HG03097 (cell line): ENCODE data around the gene SH3GL2.

ENCODE experiments used
- ATAC-seq: cut with Tn5 transposase; IDR thresholded peaks from one replicate; pipeline ENCODE4 v1.9.1; 2021; ENCODE audit not compliant: unreplicated experiment, low FRiP score

The SH3GL2 gene

DNA sequence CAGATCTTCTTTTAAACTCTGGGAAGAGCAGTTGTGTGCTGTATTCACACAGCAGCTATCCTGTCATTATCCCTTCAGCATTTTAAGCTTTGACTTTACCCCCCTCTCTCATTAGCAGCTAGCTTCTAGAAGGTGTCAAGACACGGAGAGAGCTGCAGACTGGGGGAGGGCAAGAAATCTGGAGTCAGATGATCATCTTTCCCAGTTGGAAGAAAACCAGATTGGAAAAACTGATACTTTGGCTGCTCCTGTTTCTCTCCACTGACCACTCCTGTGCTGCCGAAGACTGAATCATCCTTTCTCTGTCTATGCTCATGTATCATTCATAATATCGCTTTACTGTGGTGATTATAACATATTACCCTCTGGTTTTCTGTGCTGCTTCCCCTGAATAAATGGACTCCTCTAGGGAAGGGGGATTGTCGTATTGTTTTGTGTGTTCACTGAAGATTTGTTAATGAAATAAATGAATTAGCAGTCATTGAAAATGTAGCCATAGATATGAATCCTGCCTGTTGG is 75.1 kb downstream of the SH3GL2 start:
- no peak for ATAC-seq

DNA sequence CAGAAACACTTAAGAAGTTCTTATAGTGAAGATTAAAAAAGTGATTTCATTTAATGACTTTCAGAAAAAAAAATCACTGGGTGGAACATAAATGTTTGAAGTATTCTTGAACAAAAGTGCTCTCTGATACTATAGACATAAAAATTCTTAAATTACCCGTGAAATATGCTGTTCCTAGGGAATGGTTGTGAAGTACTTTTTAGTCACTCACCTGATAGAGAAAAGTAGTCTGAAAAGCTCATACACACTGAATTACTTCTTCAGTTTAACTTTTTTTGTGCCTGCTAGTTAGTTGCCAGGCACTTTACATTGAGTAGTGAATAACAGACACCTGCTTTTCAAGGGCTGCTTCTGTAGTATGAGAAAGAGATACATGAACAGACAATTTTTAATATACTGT is 78.0 kb downstream of the SH3GL2 start:
- no peak for ATAC-seq

DNA sequence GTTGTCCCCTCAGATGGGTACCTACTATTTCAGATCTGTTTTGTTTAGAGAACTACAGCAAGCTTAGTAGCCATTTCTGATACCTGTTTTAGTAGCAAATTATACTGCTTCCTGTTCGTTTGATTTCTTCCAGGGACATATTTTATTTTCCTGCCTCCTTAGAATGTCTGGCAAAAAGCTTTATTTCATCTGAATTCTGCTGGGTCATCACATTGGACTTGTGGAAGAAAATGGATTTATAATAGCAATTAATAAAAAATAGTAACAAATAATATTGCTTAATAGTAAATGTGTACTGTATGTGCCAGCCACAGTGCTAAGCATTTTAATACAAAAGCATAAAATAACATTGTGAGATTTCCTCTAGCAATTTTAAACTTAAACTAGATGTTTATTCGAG is 79.4 kb downstream of the SH3GL2 start:
- ATAC-seq = no peak

DNA sequence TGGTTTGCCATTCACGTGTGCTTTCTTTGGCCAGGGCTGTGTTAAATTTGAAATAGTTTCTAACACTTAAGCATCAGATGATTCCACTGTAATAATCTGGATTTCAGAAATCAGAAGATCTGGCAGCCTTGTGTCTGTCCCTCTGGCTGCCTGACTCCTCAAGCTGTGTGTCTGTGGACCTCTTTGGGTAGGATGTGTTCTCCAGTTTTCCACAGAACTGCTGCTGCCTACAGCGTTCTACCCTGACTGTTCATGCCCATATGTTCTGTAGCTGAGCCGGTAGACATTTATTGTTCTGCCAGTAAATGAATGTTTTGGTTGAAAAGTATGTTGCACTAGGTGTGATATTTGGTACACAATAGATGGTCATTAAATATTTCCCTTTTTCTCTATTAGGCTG is 81.3 kb downstream of the SH3GL2 start:
- ATAC-seq = no peak

DNA sequence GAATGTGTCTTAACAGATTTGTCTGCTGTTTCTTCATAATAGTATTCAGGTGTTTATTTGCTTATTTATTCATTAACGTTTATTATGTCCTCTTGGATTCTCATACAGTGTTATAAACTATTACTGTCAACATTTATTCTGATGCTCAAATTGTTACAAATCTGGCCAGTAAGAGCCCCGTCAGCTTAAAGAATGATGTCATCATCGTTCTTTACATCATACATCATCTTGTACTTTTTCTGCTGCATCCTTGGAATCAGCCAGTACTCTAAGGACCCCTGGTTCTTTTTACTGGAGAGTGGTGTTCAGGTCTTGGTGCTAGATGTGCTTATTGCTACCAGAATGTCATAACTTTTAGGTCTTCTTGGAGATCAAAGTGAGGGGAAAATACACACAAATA is 86.6 kb downstream of the SH3GL2 start:
- ATAC-seq = no peak

DNA sequence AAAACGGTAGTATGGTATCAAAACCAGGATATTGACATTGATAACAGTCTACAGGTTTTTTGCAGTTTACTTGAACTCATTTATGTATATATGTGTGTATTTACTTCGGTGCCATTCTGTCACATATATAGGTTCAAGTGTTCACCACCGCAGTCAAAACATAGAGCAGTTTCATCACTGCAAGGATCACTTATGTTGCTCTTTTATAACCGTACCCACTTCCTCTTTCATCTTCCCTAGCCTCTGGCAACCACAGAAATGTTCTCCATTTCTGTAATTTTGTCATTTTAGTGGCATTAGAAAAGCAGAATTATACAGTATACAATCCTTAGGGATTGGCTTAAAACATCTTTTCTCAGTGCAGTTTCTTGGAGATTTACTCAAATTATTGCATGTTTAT is 90.3 kb downstream of the SH3GL2 start:
- ATAC-seq = no peak

DNA sequence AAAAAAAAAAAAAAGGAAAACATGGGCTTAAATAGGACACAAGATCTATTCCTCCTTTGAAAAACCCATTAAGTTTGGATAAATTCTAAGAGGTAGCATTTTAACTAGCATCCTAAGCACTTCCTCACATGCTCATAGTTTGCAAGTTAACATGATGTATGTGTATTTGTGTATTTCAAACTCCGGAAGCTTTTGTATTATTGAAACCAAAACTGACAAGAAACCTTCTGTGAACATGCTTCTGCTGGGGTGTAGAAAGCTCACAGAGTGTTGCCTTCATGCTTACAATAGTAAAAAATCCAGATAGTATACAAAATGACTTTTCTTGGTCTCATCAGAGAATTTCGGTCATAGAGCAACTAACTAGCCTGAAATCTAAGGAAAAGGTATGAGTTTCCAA is 103.8 kb downstream of the SH3GL2 start:
- no peak for ATAC-seq

DNA sequence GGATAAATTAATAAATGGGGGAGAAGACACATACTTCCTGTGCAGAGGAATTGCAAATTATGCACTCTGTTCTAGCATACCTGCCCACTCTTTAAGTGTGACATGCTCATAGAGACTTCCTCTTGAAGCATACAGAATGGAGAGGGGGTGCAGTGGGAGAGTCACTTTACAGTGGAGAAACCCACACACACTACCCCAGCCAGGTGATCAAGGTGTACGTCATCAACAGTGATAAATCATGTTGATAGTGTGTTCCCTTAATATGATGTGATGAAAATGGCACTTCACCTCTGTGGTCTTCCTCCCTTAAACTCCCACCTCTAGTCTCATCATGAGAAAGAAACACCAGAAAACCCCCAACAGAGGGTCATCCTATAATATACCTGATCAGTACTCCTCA is 110.0 kb downstream of the SH3GL2 start:
- no peak for ATAC-seq

DNA sequence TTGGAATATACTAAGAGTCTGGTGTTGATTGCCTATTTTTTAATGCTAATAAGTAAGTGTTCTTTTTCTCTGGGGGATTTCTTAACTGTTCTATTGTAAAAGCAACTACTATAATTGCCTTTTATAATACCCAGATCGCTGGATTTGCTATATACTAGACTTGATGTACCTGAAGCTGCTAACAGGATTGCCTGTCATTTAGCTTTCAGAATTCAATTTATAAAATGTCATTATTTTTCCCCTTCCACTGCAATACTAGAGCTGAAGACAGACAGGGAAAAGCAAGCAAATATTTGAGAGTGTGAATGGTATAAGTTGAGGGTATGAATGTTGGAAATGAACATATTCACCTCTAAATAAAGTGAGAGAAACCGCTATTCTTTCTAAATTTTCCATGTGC is 115.5 kb downstream of the SH3GL2 start:
- no peak for ATAC-seq

DNA sequence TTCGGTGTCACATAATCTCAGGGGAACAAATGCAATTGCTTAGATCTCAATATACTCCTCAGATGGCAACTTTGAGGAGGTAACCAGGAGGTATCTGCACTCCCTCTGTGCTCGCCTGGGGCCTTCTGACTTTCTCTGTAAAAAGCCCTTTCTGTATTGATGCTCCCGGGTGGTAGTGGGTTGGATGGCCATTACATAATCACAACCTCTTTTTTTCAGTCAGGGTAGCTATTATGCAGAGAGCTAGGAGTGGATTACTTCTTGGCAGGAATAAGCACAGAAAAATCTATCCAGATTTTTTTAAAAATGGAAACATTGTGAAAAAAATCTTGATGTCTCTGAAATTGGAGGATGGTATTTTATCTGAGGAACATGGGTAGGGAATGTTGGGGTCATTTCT is 116.6 kb downstream of the SH3GL2 start:
- no peak for ATAC-seq

DNA sequence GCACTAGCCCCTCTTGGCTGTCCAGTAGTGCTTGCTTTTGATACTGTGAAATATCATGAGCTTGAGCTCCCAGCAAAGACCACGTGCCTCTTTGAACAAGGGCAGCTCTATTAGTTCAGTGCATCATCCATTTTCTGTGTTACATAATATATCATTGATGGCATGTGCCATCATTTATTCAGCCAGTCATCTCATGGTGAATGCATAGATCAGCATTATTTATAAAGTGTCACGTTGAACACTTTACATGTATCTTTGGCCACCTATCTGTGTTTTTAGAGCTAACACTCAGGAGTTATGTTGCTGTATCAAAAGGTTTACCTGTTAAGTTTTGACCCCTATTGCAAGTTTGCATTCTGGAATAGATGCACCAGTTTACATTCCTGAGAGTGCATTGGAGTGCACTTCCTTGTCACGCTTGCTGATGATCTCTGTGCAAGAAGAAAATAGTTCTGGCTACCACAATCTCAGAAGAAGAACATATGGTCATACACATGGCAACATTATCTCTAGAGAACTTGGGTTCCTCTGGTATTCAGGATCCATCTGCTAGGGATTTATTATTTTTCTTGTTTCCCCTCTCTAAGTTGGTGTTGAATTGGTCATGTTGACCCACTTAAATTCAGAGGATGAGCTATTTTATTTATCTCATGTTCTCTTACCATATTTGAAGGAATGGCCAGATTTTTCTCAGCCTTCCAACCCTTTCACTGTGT is 120.9 kb downstream of the SH3GL2 start:
- no peak for ATAC-seq

DNA sequence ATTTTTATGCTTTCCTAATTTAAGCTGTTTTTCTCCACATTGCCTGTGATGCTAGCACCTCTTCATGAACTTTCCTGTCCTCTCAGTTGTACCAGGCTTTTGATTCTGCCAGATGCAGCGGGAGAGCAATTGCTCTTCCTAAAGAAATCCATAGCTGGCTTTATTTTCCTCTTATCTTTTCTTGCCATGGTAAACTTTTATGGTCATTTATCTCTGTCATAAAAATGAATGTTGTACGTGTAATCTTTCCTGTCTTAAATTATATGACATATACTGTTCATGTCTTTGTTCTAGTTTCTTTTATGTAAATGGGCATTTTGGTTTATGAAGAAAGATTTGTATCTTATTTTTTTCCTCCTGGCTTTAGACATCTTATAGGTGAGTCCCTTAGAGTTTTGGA is 127.5 kb downstream of the SH3GL2 start:
- ATAC-seq = no peak

DNA sequence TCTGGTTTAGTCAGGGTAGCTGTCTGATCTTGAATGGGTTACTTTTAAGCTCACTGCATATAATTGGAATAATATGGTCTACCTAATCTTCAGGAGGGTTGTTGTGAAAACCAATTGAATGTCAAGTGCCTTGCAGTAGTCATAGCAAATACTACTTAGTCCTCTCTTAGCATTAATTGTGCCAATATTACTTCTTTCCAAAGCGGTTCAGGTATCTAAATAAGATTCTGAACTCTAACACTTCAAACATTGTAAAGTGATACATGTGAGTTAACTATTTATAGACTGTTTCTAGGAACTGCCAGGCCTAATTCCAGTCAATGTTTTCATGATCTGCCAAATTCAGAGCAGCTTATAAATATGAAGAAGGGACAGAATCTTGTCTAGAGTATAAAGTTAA is 140.2 kb downstream of the SH3GL2 start:
- no peak for ATAC-seq

DNA sequence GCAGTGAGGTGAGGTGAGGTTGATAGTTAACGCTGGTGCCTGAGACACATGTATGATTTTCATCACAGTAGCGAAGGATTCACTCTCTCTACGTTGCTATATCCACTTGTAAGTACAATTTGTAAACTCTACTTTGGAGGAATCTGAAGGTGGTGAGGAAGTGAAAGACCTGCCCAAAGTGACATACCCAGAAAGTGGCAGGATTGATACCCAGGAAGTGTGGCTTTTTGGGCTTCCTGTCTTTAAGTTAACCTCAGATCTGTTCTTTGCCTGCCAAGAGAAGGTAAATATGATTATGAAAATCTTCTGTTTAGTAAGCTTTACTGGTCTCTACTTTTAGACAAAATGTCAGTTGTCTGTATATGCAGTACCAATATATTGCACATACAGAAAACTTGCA is 143.1 kb downstream of the SH3GL2 start:
- ATAC-seq = no peak

DNA sequence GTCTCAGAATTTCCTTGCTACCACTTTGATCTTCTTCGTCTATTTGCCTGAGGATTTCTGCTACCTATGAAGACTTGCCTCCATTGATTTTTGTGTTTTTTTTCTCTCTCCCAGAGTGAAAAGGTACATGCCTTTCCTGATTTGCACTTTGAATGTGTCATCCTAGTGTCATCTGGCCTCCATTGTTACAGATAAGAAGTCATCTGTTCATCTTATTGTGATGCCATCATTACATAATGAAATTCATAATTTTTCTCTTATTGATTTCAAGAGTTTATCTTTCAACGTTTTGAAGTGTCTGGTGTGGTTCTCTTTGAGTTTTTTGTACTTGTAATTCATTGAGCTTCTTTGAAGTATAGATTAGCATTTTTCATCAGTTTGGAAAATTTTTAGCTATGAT is 144.8 kb downstream of the SH3GL2 start:
- no peak for ATAC-seq

DNA sequence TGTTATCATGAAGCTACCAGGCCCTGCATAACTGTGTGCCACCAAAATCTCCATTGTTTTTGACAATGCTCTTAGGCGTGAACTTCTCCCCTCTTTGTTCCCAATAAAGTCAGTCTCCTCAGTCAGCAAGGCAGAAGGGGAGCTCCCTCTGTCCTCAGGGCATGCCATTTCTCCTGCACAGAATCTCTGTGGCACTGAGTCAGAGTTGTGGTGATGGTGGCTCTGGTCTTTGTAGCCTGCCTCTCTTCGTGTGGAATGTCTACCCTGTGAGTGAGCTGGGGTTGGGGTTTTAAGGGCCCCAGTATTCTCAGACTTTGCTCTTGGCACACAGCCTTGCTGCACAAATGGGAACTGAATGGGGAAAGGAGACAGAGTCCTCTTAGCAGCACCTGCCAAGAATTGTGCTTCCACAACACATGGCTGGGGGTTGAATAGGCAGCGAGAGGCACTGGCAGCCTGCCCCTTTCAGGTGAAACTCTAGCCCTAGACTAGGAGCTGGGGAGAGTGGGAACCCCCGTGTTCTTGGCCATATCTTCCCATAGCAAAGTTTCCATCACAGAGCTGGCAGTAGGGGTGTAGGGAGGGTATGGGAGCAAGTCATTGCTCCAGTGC is 146.6 kb downstream of the SH3GL2 start:
- no peak for ATAC-seq

DNA sequence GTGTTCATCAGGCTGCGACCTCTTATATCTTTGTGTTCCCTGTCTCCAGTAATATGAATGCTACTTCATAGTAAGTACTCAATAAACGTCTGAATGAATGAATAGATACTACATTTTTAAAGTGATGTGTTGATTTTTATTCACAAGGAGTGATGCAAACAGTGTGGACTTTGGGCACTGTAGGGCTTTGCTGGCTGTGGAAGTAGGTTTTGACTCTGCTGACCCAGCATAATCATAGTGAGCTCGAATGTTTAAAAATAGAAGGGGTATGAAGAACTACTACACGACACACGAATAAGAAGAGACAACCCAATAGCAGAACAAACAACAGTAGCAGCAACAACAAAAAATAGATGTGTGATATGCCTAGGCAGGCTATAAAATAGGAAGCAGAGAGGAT is 147.4 kb downstream of the SH3GL2 start:
- no peak for ATAC-seq

DNA sequence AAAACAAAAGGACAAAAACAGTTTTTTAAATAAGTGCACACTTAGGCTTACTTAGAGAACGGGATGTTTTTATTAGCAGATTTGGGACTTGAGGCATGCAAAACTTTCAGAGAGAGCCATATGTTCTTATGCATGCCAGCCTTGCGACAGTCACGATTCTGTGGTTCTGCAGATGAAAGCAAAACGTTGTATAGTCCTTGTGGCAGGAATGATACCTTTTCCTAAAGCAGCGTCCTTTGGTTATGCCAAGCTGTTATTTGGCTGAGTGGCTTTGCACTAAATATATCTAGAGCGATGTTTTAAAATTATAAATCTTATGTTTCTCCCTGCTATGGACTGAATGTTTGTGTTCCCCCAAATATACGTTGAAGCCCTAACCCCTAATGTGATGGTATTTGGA is 152.0 kb downstream of the SH3GL2 start:
- ATAC-seq = no peak

DNA sequence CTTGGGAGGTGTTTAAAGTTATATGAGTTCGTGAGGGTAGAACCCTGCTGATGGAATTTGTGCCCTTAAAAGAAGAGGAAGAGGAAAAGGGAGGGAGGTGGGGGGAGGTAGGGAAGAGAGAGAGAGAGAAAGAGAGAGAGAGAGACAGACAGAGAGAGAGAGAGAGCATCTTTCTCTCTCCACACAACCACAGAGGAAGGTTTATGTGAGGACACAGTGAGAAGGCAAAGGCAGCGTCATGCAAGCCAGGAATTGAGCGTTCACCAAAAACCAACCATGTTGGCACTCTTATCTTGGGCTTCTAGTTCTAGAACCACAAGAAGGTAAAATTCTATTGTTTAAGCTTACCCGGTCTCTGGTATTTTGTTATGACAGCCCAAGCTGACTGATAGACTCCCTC is 152.4 kb downstream of the SH3GL2 start:
- ATAC-seq = no peak

DNA sequence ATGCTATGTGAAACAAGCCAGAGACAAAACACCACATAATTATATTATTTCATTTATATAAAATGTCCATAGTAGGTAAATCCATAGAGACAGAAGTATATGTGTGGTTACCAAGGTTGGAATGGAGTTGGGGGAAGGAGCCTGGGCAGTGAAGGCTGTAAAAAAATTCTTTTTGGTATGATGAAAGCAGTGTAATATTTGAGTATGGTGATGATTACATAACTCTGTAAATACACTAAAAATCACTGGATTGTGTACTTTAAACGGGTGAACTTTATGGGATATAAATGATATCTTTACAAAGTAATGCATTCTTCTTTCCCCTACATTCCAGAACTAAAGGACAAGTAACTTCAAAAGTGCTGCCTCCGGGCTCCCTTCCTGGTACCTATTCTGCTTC is 155.8 kb downstream of the SH3GL2 start:
- no peak for ATAC-seq

DNA sequence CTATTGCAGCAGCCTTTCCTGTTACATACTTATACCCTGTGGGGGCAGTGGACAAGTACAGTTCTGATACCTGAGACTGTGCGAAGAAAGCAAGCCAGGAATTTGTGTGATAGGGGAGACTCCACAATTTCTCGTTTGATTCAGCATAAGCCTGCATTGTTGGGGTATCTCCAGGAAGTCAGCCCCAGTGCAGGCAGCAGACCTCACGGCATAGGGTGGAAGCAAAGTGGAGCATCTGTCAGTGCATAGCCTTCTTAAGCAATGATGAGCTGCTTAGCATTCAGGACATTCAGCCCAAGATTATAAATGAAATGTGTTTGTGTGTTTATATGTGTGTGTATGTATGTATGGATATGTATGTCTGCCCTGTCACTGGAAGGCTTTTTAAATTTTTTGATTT is 157.0 kb downstream of the SH3GL2 start:
- ATAC-seq = no peak

DNA sequence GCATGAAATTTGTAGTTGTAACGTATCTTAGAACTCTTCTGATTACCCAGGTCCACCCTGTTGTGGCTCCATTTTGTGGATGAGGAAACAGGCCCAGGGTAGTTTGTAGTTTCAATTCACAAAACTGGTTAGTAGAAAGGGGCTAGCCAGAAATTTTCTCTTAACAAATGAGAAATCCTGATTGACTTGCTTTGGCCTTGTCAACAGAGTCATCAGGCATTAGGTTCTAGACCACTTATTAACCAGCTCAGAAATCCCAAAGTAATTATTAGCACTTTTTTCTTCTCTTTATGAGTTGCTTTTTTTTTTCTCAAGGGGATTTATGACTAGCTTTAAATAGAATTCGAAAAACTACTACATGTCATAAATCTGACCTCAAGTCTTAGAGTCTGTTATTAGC is 160.2 kb downstream of the SH3GL2 start:
- ATAC-seq = no peak

DNA sequence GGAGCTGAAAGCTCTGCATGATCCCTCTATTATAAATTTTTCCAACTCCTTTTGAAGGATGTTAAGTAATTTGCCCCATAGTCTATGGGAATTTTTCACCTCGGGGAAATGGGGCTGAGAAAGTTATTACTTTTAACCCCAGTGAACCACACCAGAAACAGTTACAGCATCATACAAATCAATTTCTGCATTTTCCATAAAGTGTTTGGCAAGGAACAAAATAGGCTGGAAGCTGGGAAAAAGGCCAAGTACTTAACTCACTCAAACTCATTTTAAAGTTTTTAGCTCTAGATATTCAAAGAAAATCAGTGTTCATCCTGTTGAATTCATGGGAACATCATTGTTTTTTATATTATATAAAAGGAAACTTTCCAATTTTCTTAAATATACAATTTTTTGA is 160.9 kb downstream of the SH3GL2 start:
- ATAC-seq = no peak
